ENCODE data around the gene FRMPD4.

FRMPD4 gene

DNA sequence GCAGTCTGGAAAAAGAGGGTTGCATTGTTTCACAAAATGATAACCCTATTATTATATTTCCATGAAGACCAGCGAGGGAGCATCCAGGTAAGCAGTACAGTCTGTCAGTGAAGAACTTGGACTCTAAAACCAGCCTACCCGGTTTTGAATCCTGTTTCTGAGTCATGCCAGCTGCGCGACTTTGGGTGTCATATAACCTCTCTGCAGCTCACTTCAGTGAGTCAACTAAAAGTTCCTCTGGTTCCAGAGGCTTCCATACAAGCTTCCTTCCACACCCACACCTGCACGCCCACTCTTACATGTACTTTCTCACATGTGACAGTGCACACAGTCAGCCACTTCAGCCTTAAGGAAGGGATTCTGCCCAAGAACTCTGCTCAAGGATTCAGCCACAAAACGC, 603.1 kb downstream of the FRMPD4 start:
- Histone ChIP-seq H3K9me3 (ENCODE audit: control extremely low read depth in 1 of 5, control insufficient read depth in 4 of 5, insufficient read depth in 2 of 5, low read depth in 1 of 5, low read length in 4 of 5) (no peaks in the 10 kb centered on the region), H3K4me1 (ENCODE audit: control extremely low read depth in 1 of 4, control insufficient read depth in 4 of 4, insufficient read depth in 4 of 4, low read length in 3 of 4) (no peaks in the 10 kb centered on the region), H3K27me3 (replicated peaks in 2 of 5; ENCODE audit: control insufficient read depth in 4 of 5, insufficient read depth in 5 of 5, low read length in 4 of 5) (no peaks in the 10 kb centered on the region), H3K36me3 (ENCODE audit: control insufficient read depth in 4 of 4, insufficient read depth in 4 of 4, low read length in 3 of 4) (no peaks in the 10 kb centered on the region), H3K27ac (ENCODE audit: insufficient read depth in 1 of 2, low read depth in 1 of 2, low read length in 2 of 2, poor library complexity in 1 of 2, severe bottlenecking in 2 of 2) (no peak overlapping the region), H3K4me3 (ENCODE audit: control insufficient read depth in 1 of 7, extremely low read depth in 1 of 7, insufficient read depth in 4 of 7, low read depth in 2 of 7, low read length in 6 of 7) (no peak overlapping the region)
- POLR2A ChIA-PET: no interaction called here
- WGBS (ENCODE audit: insufficient coverage): 85% methylated on average over 5 of the region's 6 CpGs
- CTCF ChIA-PET: no interaction called here
- no peak for DNase-seq

GRCh38 chrX:12747433-12747832, 609.2 kb downstream of the FRMPD4 start:
- no peaks in the 10 kb centered on the region for H3K27me3 ChIP-seq (replicated peaks in 2 of 5; ENCODE audit: control insufficient read depth in 4 of 5, insufficient read depth in 5 of 5, low read length in 4 of 5)
- peaks cover 0 to 4% (median 0%) of the 10 kb centered on the region in 5 experiments for H3K9me3 ChIP-seq (ENCODE audit: control extremely low read depth in 1 of 5, control insufficient read depth in 4 of 5, insufficient read depth in 2 of 5, low read depth in 1 of 5, low read length in 4 of 5)
- WGBS (ENCODE audit: insufficient coverage): no CpG with 5 or more reads among the region's 1 CpG
- no peaks in the 10 kb centered on the region for H3K36me3 ChIP-seq (ENCODE audit: control insufficient read depth in 4 of 4, insufficient read depth in 4 of 4, low read length in 3 of 4)
- no peak overlapping the region for H3K27ac ChIP-seq (ENCODE audit: insufficient read depth in 1 of 2, low read depth in 1 of 2, low read length in 2 of 2, poor library complexity in 1 of 2, severe bottlenecking in 2 of 2)
- no peak for DNase-seq
- POLR2A ChIA-PET: no interaction called here
- no peaks in the 10 kb centered on the region for H3K4me1 ChIP-seq (ENCODE audit: control extremely low read depth in 1 of 4, control insufficient read depth in 4 of 4, insufficient read depth in 4 of 4, low read length in 3 of 4)
- CTCF ChIA-PET: no interaction called here
- H3K4me3 ChIP-seq (ENCODE audit: control insufficient read depth in 1 of 7, extremely low read depth in 1 of 7, insufficient read depth in 4 of 7, low read depth in 2 of 7, low read length in 6 of 7): no peak overlapping the region

DNA sequence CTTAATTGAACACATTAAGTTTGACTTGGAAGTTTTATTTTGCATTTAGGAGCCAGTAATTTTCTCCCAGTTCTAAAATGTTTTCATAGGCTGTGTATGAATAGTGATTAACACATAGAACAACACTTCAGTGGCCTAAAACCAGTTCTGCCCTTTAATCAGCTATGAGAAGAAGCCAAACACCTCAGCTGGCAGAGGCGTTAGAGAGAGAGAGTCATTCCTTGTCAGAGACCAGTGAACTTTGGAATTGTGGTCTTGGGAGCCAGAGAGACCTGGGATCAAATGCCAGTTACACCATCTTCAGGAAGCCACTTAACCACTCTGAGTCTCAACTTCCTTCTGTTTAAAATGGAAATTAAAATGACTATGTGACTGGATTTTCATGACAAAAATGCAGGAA, 613.6 kb downstream of the FRMPD4 start:
- ChIA-PET CTCF (interaction anchor here (1.5 kb wide), 1 partner anchor 20 kb away, joined by 4 read pairs; no protein-coding TSS in a partner anchor), POLR2A (no interaction called here)
- H3K27me3 ChIP-seq (replicated peaks in 2 of 5; ENCODE audit: control insufficient read depth in 4 of 5, insufficient read depth in 5 of 5, low read length in 4 of 5): no peaks in the 10 kb centered on the region
- H3K27ac ChIP-seq (ENCODE audit: insufficient read depth in 1 of 2, low read depth in 1 of 2, low read length in 2 of 2, poor library complexity in 1 of 2, severe bottlenecking in 2 of 2): no peak overlapping the region
- DNase-seq: no peak
- H3K4me1 ChIP-seq (ENCODE audit: control extremely low read depth in 1 of 4, control insufficient read depth in 4 of 4, insufficient read depth in 4 of 4, low read length in 3 of 4): no peaks in the 10 kb centered on the region
- H3K9me3 ChIP-seq (ENCODE audit: control extremely low read depth in 1 of 5, control insufficient read depth in 4 of 5, insufficient read depth in 2 of 5, low read depth in 1 of 5, low read length in 4 of 5): peaks cover 0 to 4% (median 0%) of the 10 kb centered on the region in 5 experiments
- no peak overlapping the region for H3K4me3 ChIP-seq (ENCODE audit: control insufficient read depth in 1 of 7, extremely low read depth in 1 of 7, insufficient read depth in 4 of 7, low read depth in 2 of 7, low read length in 6 of 7)
- WGBS (ENCODE audit: insufficient coverage): 60% methylated on average over 1 of the region's 1 CpG
- no peaks in the 10 kb centered on the region for H3K36me3 ChIP-seq (ENCODE audit: control insufficient read depth in 4 of 4, insufficient read depth in 4 of 4, low read length in 3 of 4)

- H3K4me3 ChIP-seq (ENCODE audit: control insufficient read depth in 1 of 7, extremely low read depth in 1 of 7, insufficient read depth in 4 of 7, low read depth in 2 of 7, low read length in 6 of 7): no peak overlapping the region
- POLR2A ChIA-PET: no interaction called here
- CTCF ChIA-PET: no interaction called here
- H3K9me3 ChIP-seq (ENCODE audit: control extremely low read depth in 1 of 5, control insufficient read depth in 4 of 5, insufficient read depth in 2 of 5, low read depth in 1 of 5, low read length in 4 of 5): peaks cover 0 to 4% (median 0%) of the 10 kb centered on the region in 5 experiments
- H3K36me3 ChIP-seq (ENCODE audit: control insufficient read depth in 4 of 4, insufficient read depth in 4 of 4, low read length in 3 of 4): no peaks in the 10 kb centered on the region
- no peaks in the 10 kb centered on the region for H3K4me1 ChIP-seq (ENCODE audit: control extremely low read depth in 1 of 4, control insufficient read depth in 4 of 4, insufficient read depth in 4 of 4, low read length in 3 of 4)
- no peak for DNase-seq
- no peaks in the 10 kb centered on the region for H3K27me3 ChIP-seq (replicated peaks in 2 of 5; ENCODE audit: control insufficient read depth in 4 of 5, insufficient read depth in 5 of 5, low read length in 4 of 5)
- WGBS (ENCODE audit: insufficient coverage): 73% methylated on average over 1 of the region's 2 CpGs
- no peak overlapping the region for H3K27ac ChIP-seq (ENCODE audit: insufficient read depth in 1 of 2, low read depth in 1 of 2, low read length in 2 of 2, poor library complexity in 1 of 2, severe bottlenecking in 2 of 2)
Observed at GRCh38 chrX:12753366-12753765, 615.1 kb downstream of the FRMPD4 start.

DNA sequence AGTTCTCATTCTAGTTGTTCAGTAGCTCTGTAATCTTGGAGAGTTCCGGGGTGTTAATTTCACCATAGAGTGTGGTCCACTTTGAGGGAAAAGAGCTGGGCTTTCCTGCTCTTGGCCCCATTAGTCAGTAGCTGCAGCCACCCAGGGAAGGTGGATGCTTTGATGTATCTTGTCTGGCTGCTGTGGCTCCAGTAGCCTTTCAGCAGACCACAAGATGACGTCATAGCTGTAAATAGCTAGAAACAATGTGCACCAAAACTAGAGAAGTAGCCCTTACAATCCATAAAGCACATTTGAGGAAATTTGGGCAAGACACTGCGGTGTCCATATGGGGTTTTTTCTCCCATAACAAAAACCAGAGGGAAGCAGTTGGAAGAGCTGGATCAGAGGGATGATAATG, 620.0 kb downstream of the FRMPD4 start:
- 75% methylated on average over 1 of the region's 3 CpGs for WGBS (ENCODE audit: insufficient coverage)
- Histone ChIP-seq H3K9me3 (ENCODE audit: control extremely low read depth in 1 of 5, control insufficient read depth in 4 of 5, insufficient read depth in 2 of 5, low read depth in 1 of 5, low read length in 4 of 5) (no peaks in the 10 kb centered on the region), H3K4me1 (ENCODE audit: control extremely low read depth in 1 of 4, control insufficient read depth in 4 of 4, insufficient read depth in 4 of 4, low read length in 3 of 4) (no peaks in the 10 kb centered on the region), H3K36me3 (ENCODE audit: control insufficient read depth in 4 of 4, insufficient read depth in 4 of 4, low read length in 3 of 4) (no peaks in the 10 kb centered on the region), H3K27me3 (replicated peaks in 2 of 5; ENCODE audit: control insufficient read depth in 4 of 5, insufficient read depth in 5 of 5, low read length in 4 of 5) (peaks cover 0 to 6% (median 0%) of the 10 kb centered on the region in 5 experiments), H3K4me3 (ENCODE audit: control insufficient read depth in 1 of 7, extremely low read depth in 1 of 7, insufficient read depth in 4 of 7, low read depth in 2 of 7, low read length in 6 of 7) (no peak overlapping the region), H3K27ac (ENCODE audit: insufficient read depth in 1 of 2, low read depth in 1 of 2, low read length in 2 of 2, poor library complexity in 1 of 2, severe bottlenecking in 2 of 2) (no peak overlapping the region)
- POLR2A ChIA-PET: no interaction called here
- DNase-seq: no peak
- CTCF ChIA-PET: interaction anchor here (0.8 kb wide), 1 partner anchor 13 kb away, joined by 3 read pairs; no protein-coding TSS in a partner anchor

DNA sequence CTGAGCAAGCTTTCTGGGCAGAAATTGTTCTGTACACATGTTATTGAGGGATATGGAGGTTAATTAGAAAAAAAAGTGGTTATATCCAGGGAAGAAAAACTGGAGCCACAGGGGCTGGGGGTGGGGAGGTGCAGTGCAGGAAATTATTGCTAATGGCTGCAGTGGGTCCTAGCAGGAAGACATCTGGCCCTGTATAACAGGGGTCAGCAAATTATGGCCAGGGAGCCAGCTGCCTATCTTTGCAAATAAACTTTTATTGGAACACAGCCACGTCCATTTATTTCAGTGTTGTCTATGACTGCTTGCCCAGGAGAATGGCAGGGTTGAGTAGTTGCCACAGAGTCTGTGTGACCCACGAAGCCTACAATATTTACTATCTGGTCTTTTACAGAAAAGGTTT, 629.6 kb downstream of the FRMPD4 start:
- DNase-seq: no peak
- Histone ChIP-seq H3K27ac (ENCODE audit: insufficient read depth in 1 of 2, low read depth in 1 of 2, low read length in 2 of 2, poor library complexity in 1 of 2, severe bottlenecking in 2 of 2) (no peak overlapping the region), H3K36me3 (ENCODE audit: control insufficient read depth in 4 of 4, insufficient read depth in 4 of 4, low read length in 3 of 4) (no peaks in the 10 kb centered on the region), H3K4me1 (ENCODE audit: control extremely low read depth in 1 of 4, control insufficient read depth in 4 of 4, insufficient read depth in 4 of 4, low read length in 3 of 4) (no peaks in the 10 kb centered on the region), H3K27me3 (replicated peaks in 2 of 5; ENCODE audit: control insufficient read depth in 4 of 5, insufficient read depth in 5 of 5, low read length in 4 of 5) (peaks cover 0 to 14% (median 5%) of the 10 kb centered on the region in 5 experiments), H3K9me3 (ENCODE audit: control extremely low read depth in 1 of 5, control insufficient read depth in 4 of 5, insufficient read depth in 2 of 5, low read depth in 1 of 5, low read length in 4 of 5) (peaks cover 0 to 2% (median 0%) of the 10 kb centered on the region in 5 experiments), H3K4me3 (ENCODE audit: control insufficient read depth in 1 of 7, extremely low read depth in 1 of 7, insufficient read depth in 4 of 7, low read depth in 2 of 7, low read length in 6 of 7) (no peak overlapping the region)
- CTCF ChIA-PET: no interaction called here
- POLR2A ChIA-PET: no interaction called here
- 67% methylated on average over 1 of the region's 2 CpGs for WGBS (ENCODE audit: insufficient coverage)

GRCh38 chrX:12768491-12768890, 630.2 kb downstream of the FRMPD4 start:
- no peak for DNase-seq
- Histone ChIP-seq H3K4me1 (ENCODE audit: control extremely low read depth in 1 of 4, control insufficient read depth in 4 of 4, insufficient read depth in 4 of 4, low read length in 3 of 4) (no peaks in the 10 kb centered on the region), H3K27ac (ENCODE audit: insufficient read depth in 1 of 2, low read depth in 1 of 2, low read length in 2 of 2, poor library complexity in 1 of 2, severe bottlenecking in 2 of 2) (no peak overlapping the region), H3K9me3 (ENCODE audit: control extremely low read depth in 1 of 5, control insufficient read depth in 4 of 5, insufficient read depth in 2 of 5, low read depth in 1 of 5, low read length in 4 of 5) (peaks cover 0 to 2% (median 0%) of the 10 kb centered on the region in 5 experiments), H3K36me3 (ENCODE audit: control insufficient read depth in 4 of 4, insufficient read depth in 4 of 4, low read length in 3 of 4) (no peaks in the 10 kb centered on the region), H3K4me3 (ENCODE audit: control insufficient read depth in 1 of 7, extremely low read depth in 1 of 7, insufficient read depth in 4 of 7, low read depth in 2 of 7, low read length in 6 of 7) (no peak overlapping the region), H3K27me3 (replicated peaks in 2 of 5; ENCODE audit: control insufficient read depth in 4 of 5, insufficient read depth in 5 of 5, low read length in 4 of 5) (peaks cover 0 to 14% (median 5%) of the 10 kb centered on the region in 5 experiments)
- POLR2A ChIA-PET: no interaction called here
- CTCF ChIA-PET: interaction anchor here (1.1 kb wide), 1 partner anchor 67 kb away, joined by 3 read pairs; no protein-coding TSS in a partner anchor
- 89% methylated on average over 4 of the region's 4 CpGs for WGBS (ENCODE audit: insufficient coverage)

Measured in common myeloid progenitor, CD34-positive (primary cell).